KG1 (cell line): ENCODE data around the gene SP3.

Experiments
- DNase-seq: peaks from one replicate; lab custom pipeline; 2025; lab: John Stamatoyannopoulos, UW

Gene SP3

GRCh38 chr2:173942861-173943523 lies 22.2 kb downstream of the SP3 start:
- DNase-seq: no peak

- no peak for DNase-seq
Observed at GRCh38 chr2:173941567-173941966, 23.6 kb downstream of the SP3 start.

- no peak for DNase-seq
Observed at GRCh38 chr2:173940208-173941020, 24.8 kb downstream of the SP3 start.

- DNase-seq: no peak
Observed at GRCh38 chr2:173938700-173939384, 26.3 kb downstream of the SP3 start.

GRCh38 chr2:173935305-173935704 lies 29.9 kb downstream of the SP3 start:
- no peak for DNase-seq

GRCh38 chr2:173934895-173935294 lies 30.3 kb downstream of the SP3 start:
- DNase-seq: no peak

- no peak for DNase-seq
Observed at GRCh38 chr2:173931751-173932150, 33.4 kb downstream of the SP3 start.

GRCh38 chr2:173929441-173929840 lies 35.7 kb downstream of the SP3 start:
- no peak for DNase-seq

GRCh38 chr2:173926875-173927274 lies 38.3 kb downstream of the SP3 start:
- no peak for DNase-seq

- DNase-seq: no peak
Observed at GRCh38 chr2:173924285-173924684, 40.9 kb downstream of the SP3 start.

GRCh38 chr2:173922760-173923159 lies 42.4 kb downstream of the SP3 start:
- no peak for DNase-seq

- no peak for DNase-seq
Observed at GRCh38 chr2:173922068-173922467, 43.1 kb downstream of the SP3 start.

GRCh38 chr2:173914055-173914927 lies 50.9 kb downstream of the SP3 start:
- DNase-seq: no peak

- no peak for DNase-seq
Observed at GRCh38 chr2:173909846-173910245, 55.3 kb downstream of the SP3 start.

- DNase-seq: no peak
Observed at GRCh38 chr2:173906626-173907025, 58.5 kb downstream of the SP3 start.

GRCh38 chr2:173903601-173904394 lies 61.4 kb downstream of the SP3 start:
- DNase-seq: no peak

GRCh38 chr2:173898996-173899395 lies 66.2 kb downstream of the SP3 start:
- no peak for DNase-seq

- DNase-seq: peak; percentile 11
Observed at GRCh38 chr2:173898178-173898668, 67.0 kb downstream of the SP3 start.

GRCh38 chr2:173896755-173897154 lies 68.4 kb downstream of the SP3 start:
- no peak for DNase-seq

- no peak for DNase-seq
Observed at GRCh38 chr2:173892341-173892740, 72.8 kb downstream of the SP3 start.
